ENCODE data around the gene DCX.

GRCh38 chrX:111375747-111376146, 36.2 kb downstream of the DCX start:
- TF ChIP-seq POLR2A (IDR thresholded peaks at IDR 0.05; ENCODE audit: low read length): no peak
- TF ChIP-seq GATA1 (IDR thresholded peaks at IDR 0.05; ENCODE audit: low read depth, low read length): no peak
